GM23338 (cell line): Measurements from ENCODE around the gene WHAMM. TPM values are rescaled to one million over a fixed set of nuclear protein-coding genes. Genes with fewer than 3 reads are reported as not detected.

Source experiments
- ATAC-seq: fragments of 200-7000 bp; cut with Tn5 transposase; 3 replicates; pipeline ENCODE4 v1.9.1; 2020
- DNase-seq: peaks from one replicate; pipeline ENCODE4 v3.0.0-alpha.2; 2015; ENCODE audit warnings: low spot score
- H2AFZ ChIP-seq: fragments of 200-600 bp; sonication (generic); 2 replicates; pipeline ENCODE4 v1.8.0; 2016; ENCODE audit warnings: antibody characterized with exemption, mild to moderate bottlenecking, moderate library complexity
- H3F3A ChIP-seq: fragments of 200-600 bp; sonication (generic); replicated peaks from 2 replicates; pipeline ENCODE4 v1.8.0; 2017; ENCODE audit warnings: antibody characterized with exemption, mixed run types, low read depth
- H3K27ac ChIP-seq: fragments of 200-600 bp; sonication (generic); 2 replicates; pipeline ENCODE4 v1.6.1; 2016; ENCODE audit warnings: low read depth
- H3K27me3 ChIP-seq: fragments of 200-600 bp; sonication (generic); 2 replicates; pipeline ENCODE4 v1.8.0; 2016; ENCODE audit warnings: mild to moderate bottlenecking, mixed run types, moderate library complexity; ENCODE audit not compliant: insufficient read depth
- H3K36me3 ChIP-seq: fragments of 200-600 bp; sonication (generic); 2 replicates; pipeline ENCODE4 v1.8.0; 2016; ENCODE audit warnings: mild to moderate bottlenecking; ENCODE audit not compliant: insufficient read depth
- H3K4me1 ChIP-seq: fragments of 200-600 bp; sonication (generic); 2 replicates; pipeline ENCODE4 v1.8.0; 2016; ENCODE audit warnings: mild to moderate bottlenecking, moderate library complexity; ENCODE audit not compliant: insufficient read depth
- H3K4me2 ChIP-seq: fragments of 200-600 bp; sonication (generic); 2 replicates; pipeline ENCODE4 v1.7.1; 2017; ENCODE audit warnings: mixed run types
- H3K4me3 ChIP-seq: fragments of 200-600 bp; sonication (generic); 2 replicates; pipeline ENCODE4 v1.6.1; 2016; ENCODE audit warnings: mixed run types
- H3K79me2 ChIP-seq: fragments of 200-600 bp; sonication (generic); replicated peaks from 2 replicates; pipeline ENCODE4 v1.8.0; 2017; ENCODE audit warnings: mild to moderate bottlenecking; ENCODE audit not compliant: insufficient read depth
- H3K9me2 ChIP-seq: fragments of 200-600 bp; sonication (generic); 2 replicates; pipeline ENCODE4 v1.8.0; 2017; ENCODE audit not compliant: insufficient read depth
- H4K20me1 ChIP-seq: fragments of 200-600 bp; sonication (generic); replicated peaks from 2 replicates; pipeline ENCODE4 v1.8.0; 2017; ENCODE audit warnings: mild to moderate bottlenecking; ENCODE audit not compliant: insufficient read depth
- H3K27ac Mint-ChIP-seq: 2 replicates; pipeline ENCODE4 v1.8.0; 2020; ENCODE audit warnings: inconsistent platforms, mild to moderate bottlenecking, moderate library complexity, mixed read lengths
- H3K27me3 Mint-ChIP-seq: 3 replicates; pipeline ENCODE4 v1.8.0; 2022; ENCODE audit warnings: low read depth, mild to moderate bottlenecking, moderate library complexity, mixed read lengths, inconsistent platforms; ENCODE audit not compliant: insufficient read depth, poor library complexity
- H3K36me3 Mint-ChIP-seq: 3 replicates; pipeline ENCODE4 v1.8.0; 2021; ENCODE audit warnings: low read depth, mild to moderate bottlenecking, inconsistent platforms, moderate library complexity, mixed read lengths
- H3K4me1 Mint-ChIP-seq: 3 replicates; pipeline ENCODE4 v1.8.0; 2020; ENCODE audit warnings: mild to moderate bottlenecking, inconsistent platforms, mixed read lengths
- H3K4me3 Mint-ChIP-seq: 3 replicates; pipeline ENCODE4 v1.8.0; 2021; ENCODE audit warnings: moderate library complexity, mild to moderate bottlenecking, inconsistent platforms, mixed read lengths
- H3K9me3 Mint-ChIP-seq: 3 replicates; pipeline ENCODE4 v1.8.0; 2020; ENCODE audit warnings: moderate library complexity, mild to moderate bottlenecking, inconsistent platforms, mixed read lengths
- CREB1 ChIP-seq: fragments of 250-450 bp; sonication (Bioruptor Pico); IDR thresholded peaks from 2 replicates; pipeline ENCODE4 v1.5.0; 2020; ENCODE audit warnings: low read depth, mild to moderate bottlenecking, moderate library complexity
- EZH2phosphoT487 ChIP-seq: fragments of 200-600 bp; sonication (generic); IDR thresholded peaks from one replicate; pipeline ENCODE4 v1.8.1; 2018; ENCODE audit warnings: antibody characterized with exemption; ENCODE audit not compliant: unreplicated experiment
- ZNF331 ChIP-seq: fragments of 250-450 bp; sonication (Bioruptor Pico); IDR thresholded peaks from 2 replicates; pipeline ENCODE4 v1.5.0; 2020; ENCODE audit warnings: low read depth, mild to moderate bottlenecking, moderate library complexity
- ZNF462 ChIP-seq: fragments of 250-450 bp; sonication (Bioruptor Pico); IDR thresholded peaks from 2 replicates; pipeline ENCODE4 v1.5.0; 2020; ENCODE audit warnings: mild to moderate bottlenecking, moderate library complexity
- polyA plus RNA-seq: library from polyadenylated mRNA; unstranded; fragments of >200 nt; fragmentation: Nextera tagmentation; extraction: Ambion mirVana; gene quantifications from 2 replicates; pipeline ENCODE4 v1.2.1, GENCODE V29; 2016
- total RNA-seq: library from RNA; depleted of rRNA; stranded (reverse); fragments of >200 nt; shearing (Covaris generic); gene quantifications from 2 replicates; pipeline ENCODE4 v1.2.3, GENCODE V29; 2014

The WHAMM gene
- total and polyA plus RNA-seq, 2 experiments from 2014 or later, result 2.2 to 4.1 TPM

- no peak for TF ChIP-seq ZNF462 (CRISPR knock-in tag)
- TF ChIP-seq CREB1 (CRISPR knock-in tag), result no peak
- TF ChIP-seq ZNF331 (CRISPR knock-in tag), result no peak
Observed at GRCh38 chr15:82874267-82874666, 64.8 kb downstream of the WHAMM start (continued).

GRCh38 chr15:82874961-82875360 lies 65.5 kb downstream of the WHAMM start:
- H4K20me1 ChIP-seq, result no peaks in the 10 kb centered on the region
- no peak for TF ChIP-seq ZNF462 (CRISPR knock-in tag)
- no peak for TF ChIP-seq EZH2phosphoT487
- H3K27me3 ChIP-seq, result no peaks in the 10 kb centered on the region
- Mint-ChIP-seq H3K27me3 (peaks cover 1% of the 10 kb centered on the region), H3K36me3 (no peaks in the 10 kb centered on the region; the same call in 2 of the 3 replicates), H3K9me3 (no peaks in the 10 kb centered on the region), H3K27ac (no peak overlapping the region), H3K4me1 (no peaks in the 10 kb centered on the region), H3K4me3 (no peak overlapping the region)
- no peaks in the 10 kb centered on the region for H3K36me3 ChIP-seq
- H2AFZ ChIP-seq, result no peak overlapping the region
- H3K27ac ChIP-seq, result no peak overlapping the region
- H3K9me2 ChIP-seq, result no peaks in the 10 kb centered on the region
- H3F3A ChIP-seq, result no peaks in the 10 kb centered on the region
- H3K4me3 ChIP-seq, result no peak overlapping the region
- DNase-seq, result no peak
- H3K79me2 ChIP-seq, result no peaks in the 10 kb centered on the region
- no peak overlapping the region for H3K4me2 ChIP-seq
- no peak for ATAC-seq
- no peaks in the 10 kb centered on the region for H3K4me1 ChIP-seq
